ENCODE measurements around the gene C16orf86. TPM values are rescaled to one million over a fixed set of nuclear protein-coding genes. Genes with fewer than 3 reads are reported as not detected.

C16orf86 gene
- total RNA-seq, 4 donors from 2014 or later = 5.1 to 8.5 (median 7.3) TPM

DNA sequence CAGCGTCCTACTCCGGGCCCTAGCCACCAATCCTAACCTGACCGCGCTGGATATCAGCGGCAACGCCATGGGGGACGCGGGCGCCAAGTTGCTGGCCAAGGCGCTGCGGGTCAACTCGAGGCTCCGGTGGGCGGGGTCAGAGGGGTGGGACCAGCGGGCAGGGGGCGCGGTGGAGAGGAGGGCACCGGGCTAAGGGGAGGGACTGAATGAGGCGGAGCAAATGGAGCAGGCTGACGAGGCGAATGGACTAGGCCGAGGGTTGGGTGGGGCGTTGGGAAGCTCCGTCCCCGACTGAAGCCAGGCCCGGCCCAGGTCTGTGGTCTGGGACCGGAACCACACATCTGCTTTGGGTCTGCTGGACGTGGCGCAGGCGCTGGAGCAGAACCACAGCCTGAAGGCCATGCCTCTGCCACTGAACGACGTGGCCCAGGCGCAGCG lies 17.1 kb upstream of the C16orf86 start:
- Histone ChIP-seq H3K27ac (no peak overlapping the region), H3K4me3 (no peak overlapping the region), H3K36me3 (no peaks in the 10 kb centered on the region), H3K27me3 (peaks cover 78 to 85% (median 84%) of the 10 kb centered on the region in 3 donors), H3K4me1 (peaks cover 6 to 8% of the 10 kb centered on the region in 2 donors), H3K9me3 (no peaks in the 10 kb centered on the region)
- intact Hi-C loops (cut with DNase I; ENCODE audit: low total_unique reads) = no loop called here
- no peak for ATAC-seq
- in situ Hi-C loops (cut with MboI; ENCODE audit: low sequenced_read_pairs in 4 of 4) = loop anchor here in 2 of 4 donors (10.0 to 25.0 kb wide), 2 partner anchors 105 to 137 kb away; no protein-coding TSS in a partner anchor
- TF ChIP-seq POLR2A (IDR thresholded peaks at IDR 0.05) = no peak
- TF ChIP-seq, protein P1, sequence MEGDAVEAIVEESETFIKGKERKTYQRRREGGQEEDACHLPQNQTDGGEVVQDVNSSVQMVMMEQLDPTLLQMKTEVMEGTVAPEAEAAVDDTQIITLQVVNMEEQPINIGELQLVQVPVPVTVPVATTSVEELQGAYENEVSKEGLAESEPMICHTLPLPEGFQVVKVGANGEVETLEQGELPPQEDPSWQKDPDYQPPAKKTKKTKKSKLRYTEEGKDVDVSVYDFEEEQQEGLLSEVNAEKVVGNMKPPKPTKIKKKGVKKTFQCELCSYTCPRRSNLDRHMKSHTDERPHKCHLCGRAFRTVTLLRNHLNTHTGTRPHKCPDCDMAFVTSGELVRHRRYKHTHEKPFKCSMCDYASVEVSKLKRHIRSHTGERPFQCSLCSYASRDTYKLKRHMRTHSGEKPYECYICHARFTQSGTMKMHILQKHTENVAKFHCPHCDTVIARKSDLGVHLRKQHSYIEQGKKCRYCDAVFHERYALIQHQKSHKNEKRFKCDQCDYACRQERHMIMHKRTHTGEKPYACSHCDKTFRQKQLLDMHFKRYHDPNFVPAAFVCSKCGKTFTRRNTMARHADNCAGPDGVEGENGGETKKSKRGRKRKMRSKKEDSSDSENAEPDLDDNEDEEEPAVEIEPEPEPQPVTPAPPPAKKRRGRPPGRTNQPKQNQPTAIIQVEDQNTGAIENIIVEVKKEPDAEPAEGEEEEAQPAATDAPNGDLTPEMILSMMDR (IDR thresholded peaks at IDR 0.05 in 4 of 5, conservative IDR thresholded peaks at IDR 0.05 in 1 of 5) = no peak
- DNase-seq = no peak

DNA sequence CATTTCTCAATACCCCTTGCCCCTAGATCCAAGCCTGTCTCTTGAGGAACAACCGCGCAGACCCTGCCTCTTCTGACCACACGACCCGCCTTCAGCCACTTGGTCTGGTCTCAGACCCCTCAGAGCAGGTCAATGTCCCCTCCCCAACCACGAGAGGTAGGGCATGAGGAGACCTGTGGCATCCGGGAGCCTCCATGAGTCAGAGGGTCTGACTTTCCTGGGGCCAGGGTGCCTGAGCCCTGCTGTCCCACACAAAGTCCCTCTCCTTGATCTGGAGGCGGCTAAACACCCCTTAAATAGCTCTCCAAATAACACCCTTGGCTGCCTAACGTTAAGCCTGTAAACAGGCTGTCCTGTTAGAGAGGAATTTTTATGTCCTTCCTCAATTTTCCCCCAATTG lies 16.6 kb upstream of the C16orf86 start:
- no peak for ATAC-seq
- intact Hi-C loops (cut with DNase I; ENCODE audit: low total_unique reads) (no loop called here), in situ Hi-C loops (cut with MboI; ENCODE audit: low sequenced_read_pairs in 4 of 4) (loop anchor here in 1 of 4 donors (10.0 kb wide), 1 partner anchor 125 kb away; the partner anchor contains the start of gene RIPOR1)

DNA sequence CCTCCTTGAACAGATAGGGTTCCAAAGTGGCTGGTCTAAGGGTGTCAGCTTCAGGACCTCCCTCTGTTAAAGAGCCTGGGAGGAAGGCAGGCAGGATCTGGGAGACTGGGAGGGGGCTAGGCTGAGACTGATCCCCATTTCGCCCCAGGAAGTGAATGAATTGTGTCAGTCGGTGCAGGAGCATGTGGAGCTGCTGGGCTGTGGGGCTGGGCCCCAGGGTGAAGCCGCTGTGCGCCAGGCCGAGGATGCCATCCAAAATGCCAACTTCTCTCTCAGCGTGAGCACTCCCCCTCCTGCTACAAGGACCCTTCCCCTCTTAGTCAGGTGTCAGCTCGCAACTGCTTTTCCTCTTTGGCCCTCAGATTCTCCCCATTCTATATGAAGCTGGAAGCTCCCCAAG lies 15.6 kb upstream of the C16orf86 start:
- intact Hi-C loops (cut with DNase I; ENCODE audit: low total_unique reads) = no loop called here
- in situ Hi-C loops (cut with MboI; ENCODE audit: low sequenced_read_pairs in 4 of 4) = loop anchor here in 1 of 4 donors (10.0 kb wide), 1 partner anchor 126 kb away; the partner anchor contains the start of gene RIPOR1
- H3K4me3 ChIP-seq = no peak overlapping the region
- H3K27me3 ChIP-seq = peaks cover 75 to 80% (median 78%) of the 10 kb centered on the region in 3 donors
- H3K27ac ChIP-seq = no peak overlapping the region
- DNase-seq (no peak), ATAC-seq (no peak)
- no peaks in the 10 kb centered on the region for H3K36me3 ChIP-seq
- no peaks in the 10 kb centered on the region for H3K9me3 ChIP-seq
- H3K4me1 ChIP-seq = peaks cover 4 to 6% of the 10 kb centered on the region in 2 donors
- no peak for TF ChIP-seq POLR2A (IDR thresholded peaks at IDR 0.05)
- TF ChIP-seq, protein P1 (IDR thresholded peaks at IDR 0.05 in 4 of 5, conservative IDR thresholded peaks at IDR 0.05 in 1 of 5) = no peak

More for the DNA sequence above, 16.6 kb upstream of the C16orf86 start:
- no peak for TF ChIP-seq POLR2A (IDR thresholded peaks at IDR 0.05)
- TF ChIP-seq, protein P1 (IDR thresholded peaks at IDR 0.05 in 4 of 5, conservative IDR thresholded peaks at IDR 0.05 in 1 of 5) = no peak
- no peaks in the 10 kb centered on the region for H3K9me3 ChIP-seq
- DNase-seq = no peak
- peaks cover 4 to 6% of the 10 kb centered on the region in 2 donors for H3K4me1 ChIP-seq
- no peak overlapping the region for H3K4me3 ChIP-seq
- H3K27me3 ChIP-seq = peaks cover 83 to 90% (median 85%) of the 10 kb centered on the region in 3 donors
- H3K27ac ChIP-seq = no peak overlapping the region
- no peaks in the 10 kb centered on the region for H3K36me3 ChIP-seq

DNA sequence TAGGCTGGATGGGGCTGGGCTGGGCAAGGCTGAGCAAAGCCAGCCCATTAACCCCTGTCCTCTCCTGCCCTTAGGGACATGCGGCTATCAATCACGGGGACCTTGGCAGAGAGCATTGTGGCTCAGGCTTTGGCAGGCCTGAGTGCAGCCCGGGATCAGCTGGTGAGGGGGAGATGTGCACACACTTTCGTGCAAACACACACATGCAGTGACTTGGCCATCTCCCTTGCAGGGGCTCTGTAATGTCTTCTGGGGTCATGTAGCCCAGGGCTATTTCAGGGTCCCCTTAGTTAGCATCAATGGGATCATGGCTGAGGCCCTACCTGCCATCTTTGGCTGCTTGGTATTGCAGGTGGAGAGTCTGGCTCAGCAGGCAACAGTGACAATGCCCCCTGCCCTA lies 14.8 kb upstream of the C16orf86 start:
- TF ChIP-seq, protein P1 (IDR thresholded peaks at IDR 0.05 in 4 of 5, conservative IDR thresholded peaks at IDR 0.05 in 1 of 5) = no peak
- TF ChIP-seq POLR2A (IDR thresholded peaks at IDR 0.05) = no peak
- no peak overlapping the region for H3K4me3 ChIP-seq
- H3K4me1 ChIP-seq = peaks cover 4 to 6% of the 10 kb centered on the region in 2 donors
- in situ Hi-C loops (cut with MboI; ENCODE audit: low sequenced_read_pairs in 4 of 4) = loop anchor here in 1 of 4 donors (10.0 kb wide), 1 partner anchor 127 kb away; the partner anchor contains the start of gene RIPOR1
- DNase-seq (no peak), ATAC-seq (no peak)
- peaks cover 67 to 74% (median 72%) of the 10 kb centered on the region in 3 donors for H3K27me3 ChIP-seq
- no peak overlapping the region for H3K27ac ChIP-seq
- no peaks in the 10 kb centered on the region for H3K9me3 ChIP-seq
- H3K36me3 ChIP-seq = no peaks in the 10 kb centered on the region
- intact Hi-C loops (cut with DNase I; ENCODE audit: low total_unique reads) = no loop called here
